ENCODE data around the gene RMND1.
"Not testable (repeated sequence)": the region's sequence is repeated elsewhere in the genome, so short reads cannot be mapped to it uniquely, and the experiment has no call there.

Gene RMND1

GRCh38 chr6:151451950-151452749, at the start of gene RMND1:
TSS of gene RMND1 (minus strand) at chr6:151452126. CDS start at chr6:151445811, 6,315 bp downstream.
- peak; percentile 100 for DNase-seq

GRCh38 chr6:151499551-151499950, 47.6 kb upstream of the RMND1 start:
- no peak for DNase-seq

- DNase-seq = no peak
Measured at GRCh38 chr6:151498327-151498726, 46.4 kb upstream of the RMND1 start.

GRCh38 chr6:151497905-151498304, 46.0 kb upstream of the RMND1 start:
- no peak for DNase-seq

- DNase-seq = no peak
Measured at GRCh38 chr6:151495380-151495779, 43.5 kb upstream of the RMND1 start.

GRCh38 chr6:151494936-151495320, 43.0 kb upstream of the RMND1 start:
- DNase-seq = no peak

- no peak for DNase-seq
Measured at GRCh38 chr6:151494235-151494935, 42.5 kb upstream of the RMND1 start.

- DNase-seq = no peak
Measured at GRCh38 chr6:151493804-151494234, 41.9 kb upstream of the RMND1 start, which contains the start of gene CCDC170. TSS of gene CCDC170 (plus strand) at chr6:151494017. CDS start at chr6:151494129, 112 bp downstream.

GRCh38 chr6:151493161-151493803, 41.4 kb upstream of the RMND1 start:
- no peak for DNase-seq

GRCh38 chr6:151490996-151491395, 39.1 kb upstream of the RMND1 start:
- DNase-seq = no peak

- no peak for DNase-seq
Measured at GRCh38 chr6:151488226-151488625, 36.3 kb upstream of the RMND1 start.

- DNase-seq = no peak
Measured at GRCh38 chr6:151483994-151484393, 32.1 kb upstream of the RMND1 start.

GRCh38 chr6:151482290-151482689, 30.4 kb upstream of the RMND1 start:
- no peak for DNase-seq

- no peak for DNase-seq
Measured at GRCh38 chr6:151481786-151482185, 29.9 kb upstream of the RMND1 start.

GRCh38 chr6:151478670-151479069, 26.7 kb upstream of the RMND1 start:
- no peak for DNase-seq

- DNase-seq = no peak
Measured at GRCh38 chr6:151477726-151478125, 25.8 kb upstream of the RMND1 start.

GRCh38 chr6:151475653-151476523, 24.0 kb upstream of the RMND1 start:
- DNase-seq = peak; percentile 14

- DNase-seq = no peak
Measured at GRCh38 chr6:151464702-151465101, 12.8 kb upstream of the RMND1 start.

- no peak for DNase-seq
Measured at GRCh38 chr6:151461673-151462072, 9.7 kb upstream of the RMND1 start.

- not testable (repeated sequence) for DNase-seq
Measured at GRCh38 chr6:151455751-151456398, 3.9 kb upstream of the RMND1 start.

GRCh38 chr6:151452750-151453427, 963 bp upstream of the RMND1 start:
- peak; percentile 51 for DNase-seq
